GM23338 (cell line): ENCODE results near the gene PFKM. TPM values are rescaled to one million over a fixed set of nuclear protein-coding genes. Genes with fewer than 3 reads are reported as not detected.

ENCODE experiments used
- ATAC-seq: fragments of 200-7000 bp; cut with Tn5 transposase; 3 replicates; pipeline ENCODE4 v1.9.1; 2020
- DNase-seq: peaks from one replicate; pipeline ENCODE4 v3.0.0-alpha.2; 2015; ENCODE audit warnings: low spot score
- H2AFZ ChIP-seq: fragments of 200-600 bp; sonication (generic); 2 replicates; pipeline ENCODE4 v1.8.0; 2016; ENCODE audit warnings: antibody characterized with exemption, mild to moderate bottlenecking, moderate library complexity
- H3F3A ChIP-seq: fragments of 200-600 bp; sonication (generic); replicated peaks from 2 replicates; pipeline ENCODE4 v1.8.0; 2017; ENCODE audit warnings: antibody characterized with exemption, mixed run types, low read depth
- H3K27ac ChIP-seq: fragments of 200-600 bp; sonication (generic); 2 replicates; pipeline ENCODE4 v1.6.1; 2016; ENCODE audit warnings: low read depth
- H3K27me3 ChIP-seq: fragments of 200-600 bp; sonication (generic); 2 replicates; pipeline ENCODE4 v1.8.0; 2016; ENCODE audit warnings: mild to moderate bottlenecking, mixed run types, moderate library complexity; ENCODE audit not compliant: insufficient read depth
- H3K36me3 ChIP-seq: fragments of 200-600 bp; sonication (generic); 2 replicates; pipeline ENCODE4 v1.8.0; 2016; ENCODE audit warnings: mild to moderate bottlenecking; ENCODE audit not compliant: insufficient read depth
- H3K4me1 ChIP-seq: fragments of 200-600 bp; sonication (generic); 2 replicates; pipeline ENCODE4 v1.8.0; 2016; ENCODE audit warnings: mild to moderate bottlenecking, moderate library complexity; ENCODE audit not compliant: insufficient read depth
- H3K4me2 ChIP-seq: fragments of 200-600 bp; sonication (generic); 2 replicates; pipeline ENCODE4 v1.7.1; 2017; ENCODE audit warnings: mixed run types
- H3K4me3 ChIP-seq: fragments of 200-600 bp; sonication (generic); 2 replicates; pipeline ENCODE4 v1.6.1; 2016; ENCODE audit warnings: mixed run types
- H3K79me2 ChIP-seq: fragments of 200-600 bp; sonication (generic); replicated peaks from 2 replicates; pipeline ENCODE4 v1.8.0; 2017; ENCODE audit warnings: mild to moderate bottlenecking; ENCODE audit not compliant: insufficient read depth
- H3K9me2 ChIP-seq: fragments of 200-600 bp; sonication (generic); 2 replicates; pipeline ENCODE4 v1.8.0; 2017; ENCODE audit not compliant: insufficient read depth
- H4K20me1 ChIP-seq: fragments of 200-600 bp; sonication (generic); replicated peaks from 2 replicates; pipeline ENCODE4 v1.8.0; 2017; ENCODE audit warnings: mild to moderate bottlenecking; ENCODE audit not compliant: insufficient read depth
- H3K27ac Mint-ChIP-seq: 2 replicates; pipeline ENCODE4 v1.8.0; 2020; ENCODE audit warnings: inconsistent platforms, mild to moderate bottlenecking, moderate library complexity, mixed read lengths
- H3K27me3 Mint-ChIP-seq: 3 replicates; pipeline ENCODE4 v1.8.0; 2022; ENCODE audit warnings: low read depth, mild to moderate bottlenecking, moderate library complexity, mixed read lengths, inconsistent platforms; ENCODE audit not compliant: insufficient read depth, poor library complexity
- H3K36me3 Mint-ChIP-seq: 3 replicates; pipeline ENCODE4 v1.8.0; 2021; ENCODE audit warnings: low read depth, mild to moderate bottlenecking, inconsistent platforms, moderate library complexity, mixed read lengths
- H3K4me1 Mint-ChIP-seq: 3 replicates; pipeline ENCODE4 v1.8.0; 2020; ENCODE audit warnings: mild to moderate bottlenecking, inconsistent platforms, mixed read lengths
- H3K4me3 Mint-ChIP-seq: 3 replicates; pipeline ENCODE4 v1.8.0; 2021; ENCODE audit warnings: moderate library complexity, mild to moderate bottlenecking, inconsistent platforms, mixed read lengths
- H3K9me3 Mint-ChIP-seq: 3 replicates; pipeline ENCODE4 v1.8.0; 2020; ENCODE audit warnings: moderate library complexity, mild to moderate bottlenecking, inconsistent platforms, mixed read lengths
- ETS1 ChIP-seq: IDR thresholded peaks from 2 replicates; pipeline ENCODE4 v1.6.1; 2016; ENCODE audit warnings: antibody characterized with exemption
- EZH2 ChIP-seq: fragments of 200-600 bp; sonication (generic); IDR thresholded peaks from one replicate; pipeline ENCODE4 v1.8.0; 2017; ENCODE audit warnings: antibody characterized with exemption, mild to moderate bottlenecking, low read depth; ENCODE audit not compliant: unreplicated experiment
- POLR2AphosphoS5 ChIP-seq: IDR thresholded peaks from 2 replicates; pipeline ENCODE4 v1.6.1; 2016; ENCODE audit warnings: antibody characterized with exemption, low read depth
- STAT1 ChIP-seq: IDR thresholded peaks from one replicate; pipeline ENCODE4 v1.6.1; 2016; ENCODE audit warnings: antibody characterized with exemption; ENCODE audit not compliant: unreplicated experiment
- ZNF462 ChIP-seq: fragments of 250-450 bp; sonication (Bioruptor Pico); IDR thresholded peaks from 2 replicates; pipeline ENCODE4 v1.5.0; 2020; ENCODE audit warnings: mild to moderate bottlenecking, moderate library complexity
- polyA plus RNA-seq: library from polyadenylated mRNA; unstranded; fragments of >200 nt; fragmentation: Nextera tagmentation; extraction: Ambion mirVana; gene quantifications from 2 replicates; pipeline ENCODE4 v1.2.1, GENCODE V29; 2016
- total RNA-seq: library from RNA; depleted of rRNA; stranded (reverse); fragments of >200 nt; shearing (Covaris generic); gene quantifications from 2 replicates; pipeline ENCODE4 v1.2.3, GENCODE V29; 2014

Gene PFKM
- total and polyA plus RNA-seq, 2 experiments from 2014 or later, result 47.2 to 82.5 TPM

- TF ChIP-seq STAT1, result no peak
- TF ChIP-seq ZNF462, result no peak
- TF ChIP-seq POLR2AphosphoS5, result no peak
- TF ChIP-seq EZH2, result no peak
- no peak for TF ChIP-seq ETS1
- Histone ChIP-seq H3K4me2 (no peak overlapping the region), H3K27ac (no peak overlapping the region), H3K9me2 (no peaks in the 10 kb centered on the region), H3K4me1 (no peaks in the 10 kb centered on the region), H3K4me3 (no peak overlapping the region), H3K36me3 (peaks cover 42% of the 10 kb centered on the region), H3K27me3 (no peaks in the 10 kb centered on the region), H3K79me2 (no peaks in the 10 kb centered on the region), H4K20me1 (peaks cover 6% of the 10 kb centered on the region; the same call in 1 of the 2 replicates), H3F3A (no peaks in the 10 kb centered on the region), H2AFZ (no peak overlapping the region)
- no peak overlapping the region for H3K4me3 Mint-ChIP-seq
- no peaks in the 10 kb centered on the region for H3K27me3 Mint-ChIP-seq
- H3K27ac Mint-ChIP-seq, result no peak overlapping the region
- DNase-seq (no peak), ATAC-seq (no peak)
- H3K4me1 Mint-ChIP-seq, result no peaks in the 10 kb centered on the region
- H3K9me3 Mint-ChIP-seq, result no peaks in the 10 kb centered on the region
- H3K36me3 Mint-ChIP-seq, result peaks cover 55% of the 10 kb centered on the region
These were observed 7.9 kb downstream of the PFKM start for GRCh38 chr12:48126953-48127630.
